ENCODE data around the gene VARS1.

The VARS1 gene

DNA sequence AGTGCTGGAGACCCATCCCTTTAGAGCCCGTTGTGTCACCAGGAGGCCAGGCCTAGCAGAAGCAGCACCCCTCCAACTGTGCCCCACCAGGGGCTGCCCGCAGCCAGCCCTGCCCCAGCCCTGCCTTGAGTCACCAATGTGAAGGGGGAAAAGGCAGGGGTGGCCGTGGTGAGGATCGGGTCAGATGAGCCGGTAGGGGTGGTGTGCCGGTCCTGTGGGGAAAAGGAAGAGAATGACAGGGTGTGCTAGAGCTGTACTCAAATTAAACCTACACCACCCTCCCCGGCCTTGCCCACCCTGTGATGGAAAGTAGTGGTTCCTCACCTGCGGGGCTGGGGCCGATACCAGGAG lies 30.0 kb downstream of the VARS1 start:
- Histone ChIP-seq H3K79me2 (ENCODE audit: low read length) (no peaks in the 10 kb centered on the region), H3K4me1 (ENCODE audit: low read length) (peaks cover 16% of the 10 kb centered on the region), H3K27me3 (replicated peaks; ENCODE audit: insufficient read depth, low read length) (no peaks in the 10 kb centered on the region), H3K27ac (ENCODE audit: low read length) (no peak overlapping the region), H3K9me3 (replicated peaks; ENCODE audit: insufficient read depth, low read length) (no peaks in the 10 kb centered on the region), H4K20me1 (ENCODE audit: insufficient read depth, low read length) (no peaks in the 10 kb centered on the region), H3K36me3 (replicated peaks; ENCODE audit: insufficient read depth, low read length) (no peaks in the 10 kb centered on the region), H3F3A (ENCODE audit: insufficient read depth, low read length) (no peaks in the 10 kb centered on the region; the same call in 1 of the 2 replicates), H3K9me2 (replicated peaks; ENCODE audit: insufficient read depth, low read length) (no peaks in the 10 kb centered on the region), H2AFZ (ENCODE audit: low read length) (no peak overlapping the region), H3K4me2 (ENCODE audit: low read depth, low read length) (no peak overlapping the region), H3K9ac (ENCODE audit: low read length) (no peak overlapping the region), H3K4me3 (ENCODE audit: low read length) (no peak overlapping the region)
- DNase-seq = no peak
- TF ChIP-seq EZH2 (optimal IDR thresholded peaks at IDR 0.05; ENCODE audit: low read depth, low read length) = no peak
- TF ChIP-seq, protein P1, sequence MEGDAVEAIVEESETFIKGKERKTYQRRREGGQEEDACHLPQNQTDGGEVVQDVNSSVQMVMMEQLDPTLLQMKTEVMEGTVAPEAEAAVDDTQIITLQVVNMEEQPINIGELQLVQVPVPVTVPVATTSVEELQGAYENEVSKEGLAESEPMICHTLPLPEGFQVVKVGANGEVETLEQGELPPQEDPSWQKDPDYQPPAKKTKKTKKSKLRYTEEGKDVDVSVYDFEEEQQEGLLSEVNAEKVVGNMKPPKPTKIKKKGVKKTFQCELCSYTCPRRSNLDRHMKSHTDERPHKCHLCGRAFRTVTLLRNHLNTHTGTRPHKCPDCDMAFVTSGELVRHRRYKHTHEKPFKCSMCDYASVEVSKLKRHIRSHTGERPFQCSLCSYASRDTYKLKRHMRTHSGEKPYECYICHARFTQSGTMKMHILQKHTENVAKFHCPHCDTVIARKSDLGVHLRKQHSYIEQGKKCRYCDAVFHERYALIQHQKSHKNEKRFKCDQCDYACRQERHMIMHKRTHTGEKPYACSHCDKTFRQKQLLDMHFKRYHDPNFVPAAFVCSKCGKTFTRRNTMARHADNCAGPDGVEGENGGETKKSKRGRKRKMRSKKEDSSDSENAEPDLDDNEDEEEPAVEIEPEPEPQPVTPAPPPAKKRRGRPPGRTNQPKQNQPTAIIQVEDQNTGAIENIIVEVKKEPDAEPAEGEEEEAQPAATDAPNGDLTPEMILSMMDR (IDR thresholded peaks at IDR 0.05; ENCODE audit: low read length) = no peak

DNA sequence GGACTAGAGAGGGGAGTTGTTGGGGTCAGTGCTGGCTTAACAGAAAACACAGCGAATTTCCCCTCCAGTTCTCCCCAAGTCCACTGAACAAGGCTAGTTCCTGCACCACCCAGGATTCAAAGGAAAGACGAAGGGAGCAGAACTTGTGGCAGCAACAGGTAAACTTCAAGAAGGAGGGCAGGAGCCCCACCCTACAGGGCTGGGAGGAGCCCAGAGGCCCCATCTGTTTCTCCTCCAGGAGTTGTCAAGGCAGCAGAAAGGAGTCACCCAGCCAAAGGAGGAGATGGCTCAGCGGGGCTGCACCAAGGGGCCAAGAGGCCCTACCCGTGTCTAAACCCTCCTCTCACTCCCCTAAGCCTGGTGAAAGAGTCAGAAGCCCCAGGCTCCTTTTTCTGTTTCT lies 31.4 kb downstream of the VARS1 start:
- Histone ChIP-seq H2AFZ (ENCODE audit: low read length) (no peak overlapping the region), H3F3A (ENCODE audit: insufficient read depth, low read length) (no peaks in the 10 kb centered on the region; the same call in 1 of the 2 replicates), H3K9me2 (replicated peaks; ENCODE audit: insufficient read depth, low read length) (no peaks in the 10 kb centered on the region), H3K4me1 (ENCODE audit: low read length) (peaks cover 16% of the 10 kb centered on the region), H3K4me2 (ENCODE audit: low read depth, low read length) (peak overlapping the region; percentile 2; the same call in 1 of the 2 replicates), H3K4me3 (ENCODE audit: low read length) (no peak overlapping the region), H4K20me1 (ENCODE audit: insufficient read depth, low read length) (no peaks in the 10 kb centered on the region), H3K27ac (ENCODE audit: low read length) (peak overlapping the region; percentile 36; the same call in 1 of the 2 replicates), H3K9me3 (replicated peaks; ENCODE audit: insufficient read depth, low read length) (no peaks in the 10 kb centered on the region), H3K9ac (ENCODE audit: low read length) (no peak overlapping the region; the same call in 1 of the 2 replicates), H3K36me3 (replicated peaks; ENCODE audit: insufficient read depth, low read length) (no peaks in the 10 kb centered on the region), H3K27me3 (replicated peaks; ENCODE audit: insufficient read depth, low read length) (no peaks in the 10 kb centered on the region), H3K79me2 (ENCODE audit: low read length) (no peaks in the 10 kb centered on the region)
- DNase-seq = no peak
- TF ChIP-seq, protein P1 (IDR thresholded peaks at IDR 0.05; ENCODE audit: low read length) = no peak
- TF ChIP-seq EZH2phosphoT487 (IDR thresholded peaks at IDR 0.05; ENCODE audit: low read length) (no peak), EZH2 (optimal IDR thresholded peaks at IDR 0.05; ENCODE audit: low read depth, low read length) (no peak)

DNA sequence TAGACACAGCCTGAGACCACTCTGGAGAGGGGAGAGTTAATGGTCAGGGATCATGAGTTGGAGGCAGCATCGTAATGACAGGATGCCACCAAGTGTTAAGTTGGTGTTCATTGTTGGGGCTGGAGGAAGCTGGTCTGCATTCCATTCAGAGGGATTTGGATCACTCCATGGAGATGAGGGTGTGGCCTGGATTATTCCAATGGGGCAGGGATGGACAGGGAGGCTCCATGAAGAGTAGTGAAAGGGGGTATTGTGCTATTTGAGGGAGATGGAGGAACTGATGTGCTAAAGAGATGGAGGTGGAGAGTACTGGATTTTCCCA lies 32.0 kb downstream of the VARS1 start:
- no peak overlapping the region for H2AFZ ChIP-seq (ENCODE audit: low read length)
- no peaks in the 10 kb centered on the region for H3K79me2 ChIP-seq (ENCODE audit: low read length)
- no peaks in the 10 kb centered on the region for H4K20me1 ChIP-seq (ENCODE audit: insufficient read depth, low read length)
- H3K4me1 ChIP-seq (ENCODE audit: low read length) = peaks cover 16% of the 10 kb centered on the region
- no peak for DNase-seq
- no peak overlapping the region for H3K4me3 ChIP-seq (ENCODE audit: low read length)
- no peaks in the 10 kb centered on the region for H3K36me3 ChIP-seq (replicated peaks; ENCODE audit: insufficient read depth, low read length)
- no peaks in the 10 kb centered on the region for H3K9me3 ChIP-seq (replicated peaks; ENCODE audit: insufficient read depth, low read length)
- no peaks in the 10 kb centered on the region; the same call in 1 of the 2 replicates for H3F3A ChIP-seq (ENCODE audit: insufficient read depth, low read length)
- no peaks in the 10 kb centered on the region for H3K27me3 ChIP-seq (replicated peaks; ENCODE audit: insufficient read depth, low read length)
- H3K9ac ChIP-seq (ENCODE audit: low read length) = no peak overlapping the region
- TF ChIP-seq, protein P1 (IDR thresholded peaks at IDR 0.05; ENCODE audit: low read length) = no peak
- TF ChIP-seq EZH2 (optimal IDR thresholded peaks at IDR 0.05; ENCODE audit: low read depth, low read length) (no peak), EZH2phosphoT487 (IDR thresholded peaks at IDR 0.05; ENCODE audit: low read length) (no peak)
- H3K4me2 ChIP-seq (ENCODE audit: low read depth, low read length) = no peak overlapping the region
- no peaks in the 10 kb centered on the region for H3K9me2 ChIP-seq (replicated peaks; ENCODE audit: insufficient read depth, low read length)
- no peak overlapping the region for H3K27ac ChIP-seq (ENCODE audit: low read length)

Measured in MM.1S (cell line).